IPS-18c (cell line): Measurements from ENCODE around the gene ASCC1.

Experiments
- H3K4me3 ChIP-seq: 2 replicates; pipeline ENCODE4 v1.7.0; 2013; ENCODE audit warnings: low read depth, mild to moderate bottlenecking, low read length, moderate library complexity; ENCODE audit not compliant: insufficient read depth
- H3K9me3 ChIP-seq: one replicate; pipeline ENCODE4 v1.6.1; 2013; ENCODE audit warnings: mild to moderate bottlenecking, low read length, moderate library complexity; ENCODE audit not compliant: control insufficient read depth, insufficient read depth

ASCC1 gene

GRCh38 chr10:72104472-72105097 lies 111.5 kb downstream of the ASCC1 start:
- no peak overlapping the region for H3K4me3 ChIP-seq

GRCh38 chr10:72099600-72099921 lies 116.5 kb downstream of the ASCC1 start:
- Histone ChIP-seq H3K9me3 (no peaks in the 10 kb centered on the region), H3K4me3 (no peak overlapping the region)

More at GRCh38 chr10:72104472-72105097, 111.5 kb downstream of the ASCC1 start:
- H3K9me3 ChIP-seq = no peaks in the 10 kb centered on the region

- no peaks in the 10 kb centered on the region for H3K9me3 ChIP-seq
- no peak overlapping the region for H3K4me3 ChIP-seq
Observed at GRCh38 chr10:72098836-72099599, 117.1 kb downstream of the ASCC1 start.

- Histone ChIP-seq H3K4me3 (no peak overlapping the region), H3K9me3 (no peaks in the 10 kb centered on the region)
Observed at GRCh38 chr10:72098301-72098835, 117.7 kb downstream of the ASCC1 start.

- no peaks in the 10 kb centered on the region for H3K9me3 ChIP-seq
- no peak overlapping the region for H3K4me3 ChIP-seq
Observed at GRCh38 chr10:72097448-72098300, 118.4 kb downstream of the ASCC1 start.

GRCh38 chr10:72096115-72097000 lies 119.7 kb downstream of the ASCC1 start:
- no peak overlapping the region for H3K4me3 ChIP-seq
- no peaks in the 10 kb centered on the region for H3K9me3 ChIP-seq

- H3K9me3 ChIP-seq = no peaks in the 10 kb centered on the region
Observed at GRCh38 chr10:72095195-72095594, 120.9 kb downstream of the ASCC1 start.

GRCh38 chr10:72094574-72094973 lies 121.5 kb downstream of the ASCC1 start:
- Histone ChIP-seq H3K9me3 (no peaks in the 10 kb centered on the region), H3K4me3 (no peak overlapping the region)

More at GRCh38 chr10:72095195-72095594, 120.9 kb downstream of the ASCC1 start:
- no peak overlapping the region for H3K4me3 ChIP-seq

- H3K4me3 ChIP-seq = no peak overlapping the region
- H3K9me3 ChIP-seq = no peaks in the 10 kb centered on the region
Observed at GRCh38 chr10:72093450-72093849, 122.6 kb downstream of the ASCC1 start.

GRCh38 chr10:72092987-72093386 lies 123.1 kb downstream of the ASCC1 start:
- Histone ChIP-seq H3K9me3 (no peaks in the 10 kb centered on the region), H3K4me3 (no peak overlapping the region)

GRCh38 chr10:72092171-72092924 lies 123.7 kb downstream of the ASCC1 start:
- Histone ChIP-seq H3K9me3 (no peaks in the 10 kb centered on the region), H3K4me3 (no peak overlapping the region)

GRCh38 chr10:72090326-72090725 lies 125.8 kb downstream of the ASCC1 start:
- Histone ChIP-seq H3K4me3 (no peak overlapping the region), H3K9me3 (no peaks in the 10 kb centered on the region)

GRCh38 chr10:72089618-72090017 lies 126.5 kb downstream of the ASCC1 start:
- no peak overlapping the region for H3K4me3 ChIP-seq
- H3K9me3 ChIP-seq = no peaks in the 10 kb centered on the region

- Histone ChIP-seq H3K9me3 (no peaks in the 10 kb centered on the region), H3K4me3 (peak overlapping the region; percentile 49; the same call in 1 of the 2 replicates)
Observed at GRCh38 chr10:72088889-72089575, 127.0 kb downstream of the ASCC1 start.

- H3K4me3 ChIP-seq = peak within 1 kb of the TSS; percentile 49
Observed at GRCh38 chr10:72087969-72088888, 127.8 kb downstream of the ASCC1 start, which contains the start of gene SPOCK2. SPOCK2 (minus strand) TSS chr10:72088551; CDS start chr10:72088328, 223 bp downstream.

More at GRCh38 chr10:72087969-72088888, 127.8 kb downstream of the ASCC1 start, which contains the start of gene SPOCK2:
- no peaks in the 10 kb centered on the region for H3K9me3 ChIP-seq
